ENCODE data around the gene MMP28. TPM values are rescaled to one million over a fixed set of nuclear protein-coding genes. Genes with fewer than 3 reads are reported as not detected.
A peak's percentile ranks its signal among the peaks of the same experiment; 100 is the strongest.

The MMP28 gene
- total and polyA plus RNA-seq, 2 of the 4 experiments (the other 2 are of a cell fraction), result 0.18 TPM; not detected in 1

- H3K79me1 ChIP-seq (ENCODE audit: low read depth in 1 of 2, low read length in 2 of 2), result peaks cover 0 to 27% of the 10 kb centered on the region in 2 experiments; a peak in 2 of 4 replicates
- H4K20me1 ChIP-seq (ENCODE audit: insufficient read depth, low read length), result peaks cover 30% of the 10 kb centered on the region
- in situ Hi-C loops (cut with MboI; ENCODE audit: low sequenced_read_pairs) (loop anchor here (5.0 kb wide), 1 partner anchor 46 kb away; the partner anchor contains the start of gene C17orf50), dilution Hi-C loops (cut with HindIII; ENCODE audit: low sequenced_read_pairs, unreplicated experiment) (no loop called here), intact Hi-C loops (cut with micrococcal nuclease) (no loop called here)
- TF ChIP-seq CHD1 (IDR thresholded peaks at IDR 0.05; ENCODE audit: low read depth, low read length) (no peak), MAFK (IDR thresholded peaks at IDR 0.05; ENCODE audit: low read depth, low read length) (no peak), FOS (IDR thresholded peaks at IDR 0.05; ENCODE audit: low read depth, low read length) (no peak), SMC3 (IDR thresholded peaks at IDR 0.05; ENCODE audit: low read depth, low read length) (no peak), MAZ (IDR thresholded peaks at IDR 0.05; ENCODE audit: borderline replicate concordance, low read depth, low read length) (no peak), MXI1 (IDR thresholded peaks at IDR 0.05; ENCODE audit: borderline replicate concordance, low read depth, low read length) (no peak), RCOR1 (IDR thresholded peaks at IDR 0.05; ENCODE audit: insufficient replicate concordance, low read length) (no peak), BHLHE40 (IDR thresholded peaks at IDR 0.05; ENCODE audit: low read depth, low read length) (no peak), CEBPB (IDR thresholded peaks at IDR 0.05; ENCODE audit: low read depth, low read length) (no peak), RAD21 (IDR thresholded peaks at IDR 0.05; ENCODE audit: low read length) (no peak), NFE2L2 (IDR thresholded peaks at IDR 0.05; ENCODE audit: low read depth, low read length) (no peak)
- TF ChIP-seq, protein P1, sequence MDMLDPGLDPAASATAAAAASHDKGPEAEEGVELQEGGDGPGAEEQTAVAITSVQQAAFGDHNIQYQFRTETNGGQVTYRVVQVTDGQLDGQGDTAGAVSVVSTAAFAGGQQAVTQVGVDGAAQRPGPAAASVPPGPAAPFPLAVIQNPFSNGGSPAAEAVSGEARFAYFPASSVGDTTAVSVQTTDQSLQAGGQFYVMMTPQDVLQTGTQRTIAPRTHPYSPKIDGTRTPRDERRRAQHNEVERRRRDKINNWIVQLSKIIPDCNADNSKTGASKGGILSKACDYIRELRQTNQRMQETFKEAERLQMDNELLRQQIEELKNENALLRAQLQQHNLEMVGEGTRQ (IDR thresholded peaks at IDR 0.05; ENCODE audit: low read depth, low read length), result no peak
- peak overlapping the region; percentile 45; the same call in 1 of the 2 replicates for H4K5ac ChIP-seq (ENCODE audit: low read depth, low read length)
- H3K14ac ChIP-seq (replicated peaks; ENCODE audit: low read depth, low read length), result peak overlapping the region; percentile 2
- H4K91ac ChIP-seq (ENCODE audit: insufficient read depth, low read depth, low read length), result peak overlapping the region; percentile 83
- H3K36me3 ChIP-seq (ENCODE audit: control insufficient read depth, insufficient read depth, low read length), result 0 out of 2 replicates have a peak, but pooled peaks cover 2% of the 10 kb centered on the region
- H2BK15ac ChIP-seq (ENCODE audit: low read depth, low read length), result peak overlapping the region; percentile 77
- peak overlapping the region; percentile 84 for H2AFZ ChIP-seq (replicated peaks; ENCODE audit: low read length, poor library complexity)
- peak overlapping the region; percentile 50 for H2BK120ac ChIP-seq (ENCODE audit: low read depth, low read length)
- peak overlapping the region; percentile 12 to 97 for H4K8ac ChIP-seq (ENCODE audit: low read depth in 2 of 2, low read length in 2 of 2)
- H2AK9ac ChIP-seq (replicated peaks; ENCODE audit: low read depth, low read length, poor library complexity), result peak overlapping the region; percentile 70
- ATAC-seq (ENCODE audit: low read depth) (no peak), DNase-seq (no peak)
- WGBS, 2 experiments (ENCODE audit: extremely low coverage in 2 of 2, insufficient read length in 1 of 2), result 59% methylated on average over 7 of the region's 19 CpGs; no CpG with 5 or more reads in 1 of the 2 experiments
- peak overlapping the region; percentile 42; the same call in 1 of the 2 replicates for H3K56ac ChIP-seq (ENCODE audit: extremely low read depth, insufficient read depth, low read length)
- H3K27ac ChIP-seq (ENCODE audit: insufficient read depth, low read length), result peak overlapping the region; percentile 57
- peak overlapping the region; percentile 8 for H3K23ac ChIP-seq (ENCODE audit: low read depth, low read length)
- H3K27me3 ChIP-seq (ENCODE audit: control insufficient read depth, insufficient read depth, low read length), result no peaks in the 10 kb centered on the region
- H3K4ac ChIP-seq (ENCODE audit: low read depth, low read length), result peak overlapping the region; percentile 60
- ChIA-PET POLR2A (ENCODE audit: unreplicated experiment) (interaction anchor here (0.6 to 0.7 kb wide), 2 partner anchors 11 to 20 kb away, joined by 3 to 4 read pairs; no protein-coding TSS in a partner anchor), CTCF (interaction anchor here (0.6 to 1.8 kb wide), 10 partner anchors 10 to 420 kb away, joined by 3 to 18 read pairs (median 4); no protein-coding TSS in a partner anchor)
- peak overlapping the region; percentile 14; the same call in 1 of the 2 replicates for H3K18ac ChIP-seq (ENCODE audit: low read depth, low read length)
- peak overlapping the region; percentile 83 for H3K4me3 ChIP-seq (ENCODE audit: insufficient read depth, low read depth, low read length)
- H2AK5ac ChIP-seq (ENCODE audit: low read depth, low read length), result peak overlapping the region; percentile 62
- peak overlapping the region; percentile 60 for H2BK5ac ChIP-seq (ENCODE audit: low read depth, low read length, poor library complexity, severe bottlenecking)
- H3K9me1 ChIP-seq (ENCODE audit: insufficient read depth, low read length), result peaks cover 14% of the 10 kb centered on the region
- H2BK20ac ChIP-seq (ENCODE audit: low read depth, low read length), result peak overlapping the region; percentile 33
- no TSS peak for BruUV-seq (replicated peaks)
- peak overlapping the region; percentile 89 for H3K4me2 ChIP-seq (ENCODE audit: low read depth, low read length)
- peaks cover 10% of the 10 kb centered on the region for H3K4me1 ChIP-seq (ENCODE audit: control insufficient read depth, insufficient read depth, low read length)
- peak overlapping the region; percentile 65; the same call in 1 of the 2 replicates for H3K9ac ChIP-seq (ENCODE audit: low read depth, low read length)
- no peaks in the 10 kb centered on the region for H3K9me3 ChIP-seq (ENCODE audit: control insufficient read depth, insufficient read depth, low read length)
These were observed 13.0 kb upstream of the MMP28 start for GRCh38 chr17:35808240-35808961.

Data from IMR-90 (cell line).